HG03469 (cell line): ENCODE data around the gene WHRN.
A peak's percentile ranks its signal among the peaks of the same experiment; 100 is the strongest.

Experiments used
- ATAC-seq: cut with Tn5 transposase; IDR thresholded peaks from one replicate; pipeline ENCODE4 v1.9.1; 2021; ENCODE audit warnings: mild to moderate bottlenecking, moderate library complexity, moderate number of reproducible peaks; ENCODE audit not compliant: unreplicated experiment

The WHRN gene

GRCh38 chr9:114505187-114506081 lies at the start of gene WHRN:
TSS of gene WHRN (minus strand) at chr9:114505473. CDS start at chr9:114504801, 672 bp downstream.
- no peak for ATAC-seq

GRCh38 chr9:114553202-114553601 lies 47.9 kb upstream of the WHRN start:
- ATAC-seq = no peak

- no peak for ATAC-seq
Observed at GRCh38 chr9:114552706-114553105, 47.4 kb upstream of the WHRN start.

- ATAC-seq = no peak
Observed at GRCh38 chr9:114551750-114552685, 46.7 kb upstream of the WHRN start.

GRCh38 chr9:114549697-114550330 lies 44.5 kb upstream of the WHRN start:
- ATAC-seq = no peak

GRCh38 chr9:114546851-114547250 lies 41.6 kb upstream of the WHRN start:
- no peak for ATAC-seq

- no peak for ATAC-seq
Observed at GRCh38 chr9:114545055-114545454, 39.8 kb upstream of the WHRN start.

GRCh38 chr9:114539701-114540380 lies 34.6 kb upstream of the WHRN start:
- ATAC-seq = no peak

GRCh38 chr9:114538241-114538640 lies 33.0 kb upstream of the WHRN start:
- ATAC-seq = peak; percentile 78

GRCh38 chr9:114532561-114533237 lies 27.4 kb upstream of the WHRN start:
- no peak for ATAC-seq

- no peak for ATAC-seq
Observed at GRCh38 chr9:114529285-114529684, 24.0 kb upstream of the WHRN start.

- no peak for ATAC-seq
Observed at GRCh38 chr9:114526807-114527206, 21.5 kb upstream of the WHRN start.

- no peak for ATAC-seq
Observed at GRCh38 chr9:114525513-114525912, 20.2 kb upstream of the WHRN start.

- ATAC-seq = no peak
Observed at GRCh38 chr9:114524247-114524681, 19.0 kb upstream of the WHRN start.

GRCh38 chr9:114522847-114523246 lies 17.6 kb upstream of the WHRN start:
- no peak for ATAC-seq

- ATAC-seq = no peak
Observed at GRCh38 chr9:114522286-114522685, 17.0 kb upstream of the WHRN start.

- no peak for ATAC-seq
Observed at GRCh38 chr9:114521846-114522245, 16.6 kb upstream of the WHRN start.

- ATAC-seq = no peak
Observed at GRCh38 chr9:114518599-114519022, 13.3 kb upstream of the WHRN start.

- ATAC-seq = no peak
Observed at GRCh38 chr9:114518120-114518519, 12.8 kb upstream of the WHRN start.

GRCh38 chr9:114516913-114517312 lies 11.6 kb upstream of the WHRN start:
- no peak for ATAC-seq
